ENCODE data around the gene C10orf88. TPM values are rescaled to one million over a fixed set of nuclear protein-coding genes. Genes with fewer than 3 reads are reported as not detected.

C10orf88 gene
- total and polyA plus RNA-seq, 2 of the 8 experiments (the other 6 are each of a cell fraction or from before 2014, with no cell fraction given) = 3.2 to 11.0 TPM

DNA sequence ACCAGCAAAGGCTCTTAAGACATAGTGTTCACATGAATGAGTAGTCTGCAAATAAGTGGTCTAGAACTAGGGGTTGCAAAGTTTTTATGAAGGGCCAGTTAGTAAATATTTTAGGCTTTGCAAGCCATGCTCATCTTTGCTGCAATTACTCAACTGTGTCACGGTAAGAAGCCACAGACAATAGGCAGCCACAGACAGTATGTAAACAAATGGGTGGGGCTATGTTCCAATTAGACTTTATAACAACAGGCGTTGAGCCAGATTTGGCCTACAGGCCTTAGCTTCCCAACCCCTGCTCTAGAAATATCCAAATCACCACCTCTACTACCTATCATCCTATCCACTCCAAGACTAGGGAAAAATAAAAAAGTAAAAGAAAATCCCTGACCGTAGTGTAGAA is 45.3 kb upstream of the C10orf88 start (continued):
- TF ChIP-seq, protein P1, sequence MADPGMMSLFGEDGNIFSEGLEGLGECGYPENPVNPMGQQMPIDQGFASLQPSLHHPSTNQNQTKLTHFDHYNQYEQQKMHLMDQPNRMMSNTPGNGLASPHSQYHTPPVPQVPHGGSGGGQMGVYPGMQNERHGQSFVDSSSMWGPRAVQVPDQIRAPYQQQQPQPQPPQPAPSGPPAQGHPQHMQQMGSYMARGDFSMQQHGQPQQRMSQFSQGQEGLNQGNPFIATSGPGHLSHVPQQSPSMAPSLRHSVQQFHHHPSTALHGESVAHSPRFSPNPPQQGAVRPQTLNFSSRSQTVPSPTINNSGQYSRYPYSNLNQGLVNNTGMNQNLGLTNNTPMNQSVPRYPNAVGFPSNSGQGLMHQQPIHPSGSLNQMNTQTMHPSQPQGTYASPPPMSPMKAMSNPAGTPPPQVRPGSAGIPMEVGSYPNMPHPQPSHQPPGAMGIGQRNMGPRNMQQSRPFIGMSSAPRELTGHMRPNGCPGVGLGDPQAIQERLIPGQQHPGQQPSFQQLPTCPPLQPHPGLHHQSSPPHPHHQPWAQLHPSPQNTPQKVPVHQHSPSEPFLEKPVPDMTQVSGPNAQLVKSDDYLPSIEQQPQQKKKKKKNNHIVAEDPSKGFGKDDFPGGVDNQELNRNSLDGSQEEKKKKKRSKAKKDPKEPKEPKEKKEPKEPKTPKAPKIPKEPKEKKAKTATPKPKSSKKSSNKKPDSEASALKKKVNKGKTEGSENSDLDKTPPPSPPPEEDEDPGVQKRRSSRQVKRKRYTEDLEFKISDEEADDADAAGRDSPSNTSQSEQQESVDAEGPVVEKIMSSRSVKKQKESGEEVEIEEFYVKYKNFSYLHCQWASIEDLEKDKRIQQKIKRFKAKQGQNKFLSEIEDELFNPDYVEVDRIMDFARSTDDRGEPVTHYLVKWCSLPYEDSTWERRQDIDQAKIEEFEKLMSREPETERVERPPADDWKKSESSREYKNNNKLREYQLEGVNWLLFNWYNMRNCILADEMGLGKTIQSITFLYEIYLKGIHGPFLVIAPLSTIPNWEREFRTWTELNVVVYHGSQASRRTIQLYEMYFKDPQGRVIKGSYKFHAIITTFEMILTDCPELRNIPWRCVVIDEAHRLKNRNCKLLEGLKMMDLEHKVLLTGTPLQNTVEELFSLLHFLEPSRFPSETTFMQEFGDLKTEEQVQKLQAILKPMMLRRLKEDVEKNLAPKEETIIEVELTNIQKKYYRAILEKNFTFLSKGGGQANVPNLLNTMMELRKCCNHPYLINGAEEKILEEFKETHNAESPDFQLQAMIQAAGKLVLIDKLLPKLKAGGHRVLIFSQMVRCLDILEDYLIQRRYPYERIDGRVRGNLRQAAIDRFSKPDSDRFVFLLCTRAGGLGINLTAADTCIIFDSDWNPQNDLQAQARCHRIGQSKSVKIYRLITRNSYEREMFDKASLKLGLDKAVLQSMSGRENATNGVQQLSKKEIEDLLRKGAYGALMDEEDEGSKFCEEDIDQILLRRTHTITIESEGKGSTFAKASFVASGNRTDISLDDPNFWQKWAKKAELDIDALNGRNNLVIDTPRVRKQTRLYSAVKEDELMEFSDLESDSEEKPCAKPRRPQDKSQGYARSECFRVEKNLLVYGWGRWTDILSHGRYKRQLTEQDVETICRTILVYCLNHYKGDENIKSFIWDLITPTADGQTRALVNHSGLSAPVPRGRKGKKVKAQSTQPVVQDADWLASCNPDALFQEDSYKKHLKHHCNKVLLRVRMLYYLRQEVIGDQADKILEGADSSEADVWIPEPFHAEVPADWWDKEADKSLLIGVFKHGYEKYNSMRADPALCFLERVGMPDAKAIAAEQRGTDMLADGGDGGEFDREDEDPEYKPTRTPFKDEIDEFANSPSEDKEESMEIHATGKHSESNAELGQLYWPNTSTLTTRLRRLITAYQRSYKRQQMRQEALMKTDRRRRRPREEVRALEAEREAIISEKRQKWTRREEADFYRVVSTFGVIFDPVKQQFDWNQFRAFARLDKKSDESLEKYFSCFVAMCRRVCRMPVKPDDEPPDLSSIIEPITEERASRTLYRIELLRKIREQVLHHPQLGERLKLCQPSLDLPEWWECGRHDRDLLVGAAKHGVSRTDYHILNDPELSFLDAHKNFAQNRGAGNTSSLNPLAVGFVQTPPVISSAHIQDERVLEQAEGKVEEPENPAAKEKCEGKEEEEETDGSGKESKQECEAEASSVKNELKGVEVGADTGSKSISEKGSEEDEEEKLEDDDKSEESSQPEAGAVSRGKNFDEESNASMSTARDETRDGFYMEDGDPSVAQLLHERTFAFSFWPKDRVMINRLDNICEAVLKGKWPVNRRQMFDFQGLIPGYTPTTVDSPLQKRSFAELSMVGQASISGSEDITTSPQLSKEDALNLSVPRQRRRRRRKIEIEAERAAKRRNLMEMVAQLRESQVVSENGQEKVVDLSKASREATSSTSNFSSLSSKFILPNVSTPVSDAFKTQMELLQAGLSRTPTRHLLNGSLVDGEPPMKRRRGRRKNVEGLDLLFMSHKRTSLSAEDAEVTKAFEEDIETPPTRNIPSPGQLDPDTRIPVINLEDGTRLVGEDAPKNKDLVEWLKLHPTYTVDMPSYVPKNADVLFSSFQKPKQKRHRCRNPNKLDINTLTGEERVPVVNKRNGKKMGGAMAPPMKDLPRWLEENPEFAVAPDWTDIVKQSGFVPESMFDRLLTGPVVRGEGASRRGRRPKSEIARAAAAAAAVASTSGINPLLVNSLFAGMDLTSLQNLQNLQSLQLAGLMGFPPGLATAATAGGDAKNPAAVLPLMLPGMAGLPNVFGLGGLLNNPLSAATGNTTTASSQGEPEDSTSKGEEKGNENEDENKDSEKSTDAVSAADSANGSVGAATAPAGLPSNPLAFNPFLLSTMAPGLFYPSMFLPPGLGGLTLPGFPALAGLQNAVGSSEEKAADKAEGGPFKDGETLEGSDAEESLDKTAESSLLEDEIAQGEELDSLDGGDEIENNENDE (IDR thresholded peaks at IDR 0.05; ENCODE audit: insufficient replicate concordance, low read length) = no peak
- TF ChIP-seq NRF1 (IDR thresholded peaks at IDR 0.05; ENCODE audit: low read depth, low read length) = no peak
- TF ChIP-seq POLR2AphosphoS5 (IDR thresholded peaks at IDR 0.05; ENCODE audit: low read depth, low read length) = no peak
- no peak for TF ChIP-seq SIX5 (IDR thresholded peaks at IDR 0.05; ENCODE audit: low read depth, low read length)
- TF ChIP-seq RAD21 (IDR thresholded peaks at IDR 0.05 in 1 of 2, conservative IDR thresholded peaks at IDR 0.05 in 1 of 2; ENCODE audit: low read depth in 2 of 2, low read length in 2 of 2) = no peak
- no peak for TF ChIP-seq CBX5 (IDR thresholded peaks at IDR 0.05; ENCODE audit: low read depth, low read length)
